DMS79 (cell line): ENCODE measurements around the gene CAMLG.

Source experiments
- DNase-seq: peaks from one replicate; lab custom pipeline; 2025; lab: John Stamatoyannopoulos, UW

CAMLG gene

DNA sequence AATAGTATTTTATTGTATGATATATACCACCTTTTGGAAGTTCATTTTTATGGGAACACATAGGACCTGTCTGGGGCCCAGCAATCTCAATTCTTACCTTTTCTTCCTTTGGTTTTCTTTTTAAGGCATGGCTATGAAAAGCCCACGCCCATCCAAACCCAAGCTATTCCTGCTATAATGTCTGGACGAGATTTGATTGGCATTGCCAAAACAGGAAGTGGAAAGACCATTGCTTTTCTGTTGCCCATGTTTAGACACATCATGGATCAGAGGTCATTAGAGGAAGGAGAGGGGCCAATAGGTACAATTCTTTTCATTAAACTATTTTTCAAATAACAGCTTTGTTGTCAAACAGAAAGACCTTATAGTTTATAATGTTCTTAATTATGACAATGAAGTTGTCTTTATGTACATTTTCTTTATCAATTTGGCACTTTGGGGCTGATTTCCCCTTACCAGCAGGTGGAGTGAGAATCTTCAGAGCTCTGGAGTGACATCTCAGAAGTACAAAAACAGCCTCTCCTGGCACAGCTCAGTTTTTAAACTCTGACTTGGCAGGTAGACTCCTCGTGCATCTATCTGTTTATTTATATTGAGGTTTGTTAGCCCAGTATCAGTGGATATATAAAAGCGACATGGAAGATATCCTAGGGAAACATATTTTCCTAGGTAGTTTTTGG, 46.0 kb downstream of the CAMLG start:
- DNase-seq = no peak

DNA sequence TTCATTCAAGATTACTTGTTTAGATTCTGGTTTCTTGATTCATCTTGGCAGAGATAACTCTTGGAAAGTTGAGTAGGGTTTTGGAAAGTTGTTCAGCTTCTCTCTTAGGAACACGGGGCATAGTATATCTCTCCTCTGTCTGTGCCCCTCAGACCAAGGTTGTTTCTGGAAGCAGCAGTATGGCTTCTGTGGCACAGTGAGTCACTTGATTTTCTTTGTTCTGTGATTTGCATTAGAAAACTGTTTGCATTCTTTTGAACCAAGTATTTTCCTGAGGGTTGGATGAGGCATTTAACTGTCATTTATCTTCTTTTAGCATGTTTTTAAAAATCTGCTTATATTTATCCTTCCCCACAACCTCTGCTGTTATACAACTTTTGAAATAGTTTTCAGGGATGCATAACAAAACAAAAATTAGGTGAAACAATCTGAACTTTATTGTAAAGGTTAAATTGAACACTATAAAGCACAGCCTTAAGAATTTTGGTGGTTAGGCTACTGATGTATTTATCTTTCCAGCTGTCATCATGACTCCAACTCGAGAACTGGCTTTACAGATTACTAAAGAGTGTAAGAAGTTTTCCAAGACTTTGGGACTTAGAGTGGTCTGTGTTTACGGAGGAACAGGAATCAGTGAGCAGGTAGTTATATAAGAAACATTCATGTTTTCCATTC, 46.7 kb downstream of the CAMLG start:
- DNase-seq = no peak

DNA sequence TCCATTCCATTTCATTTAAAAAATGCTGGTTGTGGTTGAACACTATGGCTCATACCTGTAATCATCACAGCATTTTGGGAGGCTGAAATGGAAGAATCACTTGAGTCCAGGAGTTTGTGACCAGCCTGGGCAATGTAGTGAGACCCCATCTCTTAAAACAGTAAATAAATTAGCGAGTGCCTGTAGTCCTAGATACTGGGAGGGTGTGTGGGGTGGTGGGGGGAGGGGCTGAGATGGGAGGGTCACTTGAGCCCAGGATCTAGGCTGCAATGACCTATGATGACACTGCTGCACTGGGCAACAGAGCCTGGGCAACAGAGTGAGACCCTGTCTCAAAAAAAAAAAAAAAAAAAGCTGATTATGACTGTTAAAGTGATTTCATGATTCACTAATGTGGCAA, 49.3 kb downstream of the CAMLG start:
- DNase-seq = no peak

DNA sequence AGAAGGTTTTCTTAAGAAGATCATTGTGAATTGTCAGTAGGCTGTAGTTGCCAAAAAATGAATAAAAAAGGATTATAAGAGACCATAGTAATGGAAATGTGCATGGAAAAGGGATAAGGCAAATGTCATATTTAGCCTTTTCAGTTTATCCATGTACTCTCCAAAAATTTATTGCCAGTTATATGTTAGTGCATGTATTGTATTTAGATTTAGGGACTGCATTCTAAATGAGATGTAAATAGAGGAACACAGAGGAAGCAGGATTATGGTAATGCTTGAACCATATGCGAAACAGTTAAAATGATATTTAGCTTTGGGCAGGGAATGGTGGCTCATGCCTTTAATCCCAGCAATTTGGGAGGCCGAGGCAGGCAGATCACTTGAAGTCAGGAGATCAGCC, 53.2 kb downstream of the CAMLG start:
- DNase-seq = no peak

DNA sequence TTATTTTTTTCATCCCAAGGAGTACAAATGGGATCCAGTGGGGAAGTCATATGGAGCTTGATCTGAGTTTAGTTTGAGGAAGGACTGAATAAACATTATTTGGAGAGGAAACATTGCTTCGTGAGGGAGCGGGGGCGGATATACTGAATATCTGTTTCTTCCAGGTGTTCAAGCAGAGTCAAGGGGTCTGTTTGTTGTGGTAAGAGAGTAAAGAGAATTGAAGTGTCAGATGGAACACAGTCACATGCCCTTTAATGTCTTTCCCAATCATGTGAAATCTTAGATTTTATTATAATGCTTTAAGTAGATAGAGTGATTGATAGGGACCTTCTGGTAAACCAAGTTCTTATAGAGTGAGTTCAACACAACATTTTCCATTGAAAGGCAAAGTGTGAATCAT, 53.9 kb downstream of the CAMLG start:
- no peak for DNase-seq

DNA sequence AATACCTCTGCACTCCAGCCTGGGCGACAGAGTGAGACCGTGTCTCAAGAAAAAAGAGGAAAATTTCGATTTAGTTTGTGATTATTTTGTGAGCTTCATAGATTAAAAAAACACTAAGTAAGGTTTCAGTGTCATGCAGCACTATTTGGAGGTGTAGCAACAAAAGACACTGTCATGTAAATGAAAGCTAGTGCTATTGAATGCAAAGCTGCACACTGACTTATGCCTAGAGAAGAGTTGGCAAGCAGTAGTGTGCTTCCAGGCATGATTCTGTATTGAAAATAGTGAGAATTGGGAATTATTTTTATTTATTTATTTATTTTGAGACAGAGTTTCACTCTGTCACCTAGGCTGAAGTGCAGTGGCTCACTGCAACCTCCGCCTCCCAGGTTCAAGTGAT, 54.8 kb downstream of the CAMLG start:
- no peak for DNase-seq

DNA sequence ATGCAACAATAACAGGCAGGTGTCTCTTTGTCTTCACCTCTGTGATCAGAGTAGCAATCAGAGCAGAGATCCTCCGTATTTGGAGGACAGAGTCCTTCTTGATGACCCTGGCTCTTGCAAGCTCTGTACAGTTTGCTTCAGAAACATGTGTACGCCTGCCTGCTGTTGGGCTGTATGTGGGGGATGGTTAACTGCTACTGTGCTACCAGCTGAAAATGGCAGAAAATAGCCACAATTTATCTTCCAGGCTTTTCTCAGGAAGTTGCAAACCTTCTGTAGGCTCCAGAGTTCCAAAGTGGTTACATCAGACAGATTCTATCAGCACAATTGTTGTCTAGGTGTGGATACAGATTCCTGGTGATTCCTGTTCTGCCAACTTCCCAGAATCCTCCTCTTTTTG, 55.7 kb downstream of the CAMLG start:
- DNase-seq = no peak

DNA sequence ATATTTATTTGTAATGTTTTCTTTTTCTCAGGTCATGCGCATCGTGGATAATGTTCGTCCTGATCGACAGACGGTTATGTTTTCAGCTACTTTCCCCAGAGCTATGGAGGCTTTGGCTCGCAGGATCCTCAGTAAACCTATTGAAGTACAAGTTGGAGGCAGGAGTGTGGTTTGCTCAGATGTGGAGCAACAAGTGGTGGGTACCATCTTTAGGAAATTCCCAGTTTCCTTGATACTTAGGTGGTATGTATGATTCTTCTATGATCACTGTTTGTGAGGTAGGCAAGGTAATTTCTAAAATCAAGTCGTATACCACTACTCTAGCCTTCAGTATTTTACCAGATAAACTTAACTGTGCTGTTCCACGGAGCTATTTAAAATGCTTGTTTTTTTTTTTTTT, 56.5 kb downstream of the CAMLG start:
- DNase-seq = no peak

DNA sequence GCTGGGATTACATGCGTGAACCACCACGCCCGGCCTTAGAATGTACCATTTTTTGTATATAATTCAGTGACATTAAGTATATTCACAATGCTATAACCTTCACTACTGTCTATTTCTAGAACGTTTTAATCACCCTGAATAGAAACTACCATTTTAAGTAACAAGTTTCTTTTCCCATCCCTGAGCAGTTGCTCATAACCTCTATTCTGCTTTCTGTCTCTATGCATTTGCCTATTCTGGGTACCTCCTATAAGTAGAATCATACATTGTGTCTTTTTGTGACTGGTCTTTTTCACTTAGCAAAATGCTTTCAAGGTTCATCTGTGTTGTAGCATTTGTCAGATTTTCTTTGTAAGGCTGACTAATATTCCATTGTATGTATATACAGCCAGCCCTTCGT, 60.1 kb downstream of the CAMLG start:
- DNase-seq = no peak
